HG03457 (cell line): ENCODE data around the gene SORL1-AS1.

Experiments used
- ATAC-seq: cut with Tn5 transposase; IDR thresholded peaks from one replicate; pipeline ENCODE4 v1.9.1; 2021; ENCODE audit warnings: moderate number of reproducible peaks; ENCODE audit not compliant: unreplicated experiment

SORL1-AS1 gene

GRCh38 chr11:121452609-121453150, at the start of gene SORL1-AS1:
SORL1-AS1 (minus strand) TSS chr11:121452967.
- ATAC-seq, result no peak

GRCh38 chr11:121500717-121501116, 48.0 kb upstream of the SORL1-AS1 start:
- no peak for ATAC-seq

- no peak for ATAC-seq
Observed at GRCh38 chr11:121500275-121500674, 47.5 kb upstream of the SORL1-AS1 start.

GRCh38 chr11:121499405-121499804, 46.6 kb upstream of the SORL1-AS1 start:
- ATAC-seq, result no peak

- ATAC-seq, result no peak
Observed at GRCh38 chr11:121497176-121497998, 44.6 kb upstream of the SORL1-AS1 start.

- peak; percentile 62 for ATAC-seq
Observed at GRCh38 chr11:121494355-121495099, 41.8 kb upstream of the SORL1-AS1 start.

GRCh38 chr11:121489823-121490222, 37.1 kb upstream of the SORL1-AS1 start:
- ATAC-seq, result no peak

GRCh38 chr11:121488641-121489040, 35.9 kb upstream of the SORL1-AS1 start:
- ATAC-seq, result no peak

GRCh38 chr11:121488170-121488569, 35.4 kb upstream of the SORL1-AS1 start:
- no peak for ATAC-seq

- ATAC-seq, result no peak
Observed at GRCh38 chr11:121487191-121487590, 34.4 kb upstream of the SORL1-AS1 start.

GRCh38 chr11:121486054-121486453, 33.3 kb upstream of the SORL1-AS1 start:
- ATAC-seq, result no peak

GRCh38 chr11:121485216-121485615, 32.4 kb upstream of the SORL1-AS1 start:
- no peak for ATAC-seq

GRCh38 chr11:121483805-121484480, 31.2 kb upstream of the SORL1-AS1 start:
- no peak for ATAC-seq

- peak; percentile 82 for ATAC-seq
Observed at GRCh38 chr11:121482231-121483129, 29.7 kb upstream of the SORL1-AS1 start.

GRCh38 chr11:121481484-121482230, 28.9 kb upstream of the SORL1-AS1 start:
- peak; percentile 48 for ATAC-seq

- ATAC-seq, result no peak
Observed at GRCh38 chr11:121479698-121480238, 27.0 kb upstream of the SORL1-AS1 start.

- no peak for ATAC-seq
Observed at GRCh38 chr11:121478895-121479697, 26.3 kb upstream of the SORL1-AS1 start.

GRCh38 chr11:121478226-121478894, 25.6 kb upstream of the SORL1-AS1 start:
- no peak for ATAC-seq
